ENCODE results near the gene SYT3.

Gene SYT3, protein sequence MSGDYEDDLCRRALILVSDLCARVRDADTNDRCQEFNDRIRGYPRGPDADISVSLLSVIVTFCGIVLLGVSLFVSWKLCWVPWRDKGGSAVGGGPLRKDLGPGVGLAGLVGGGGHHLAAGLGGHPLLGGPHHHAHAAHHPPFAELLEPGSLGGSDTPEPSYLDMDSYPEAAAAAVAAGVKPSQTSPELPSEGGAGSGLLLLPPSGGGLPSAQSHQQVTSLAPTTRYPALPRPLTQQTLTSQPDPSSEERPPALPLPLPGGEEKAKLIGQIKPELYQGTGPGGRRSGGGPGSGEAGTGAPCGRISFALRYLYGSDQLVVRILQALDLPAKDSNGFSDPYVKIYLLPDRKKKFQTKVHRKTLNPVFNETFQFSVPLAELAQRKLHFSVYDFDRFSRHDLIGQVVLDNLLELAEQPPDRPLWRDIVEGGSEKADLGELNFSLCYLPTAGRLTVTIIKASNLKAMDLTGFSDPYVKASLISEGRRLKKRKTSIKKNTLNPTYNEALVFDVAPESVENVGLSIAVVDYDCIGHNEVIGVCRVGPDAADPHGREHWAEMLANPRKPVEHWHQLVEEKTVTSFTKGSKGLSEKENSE

DNA sequence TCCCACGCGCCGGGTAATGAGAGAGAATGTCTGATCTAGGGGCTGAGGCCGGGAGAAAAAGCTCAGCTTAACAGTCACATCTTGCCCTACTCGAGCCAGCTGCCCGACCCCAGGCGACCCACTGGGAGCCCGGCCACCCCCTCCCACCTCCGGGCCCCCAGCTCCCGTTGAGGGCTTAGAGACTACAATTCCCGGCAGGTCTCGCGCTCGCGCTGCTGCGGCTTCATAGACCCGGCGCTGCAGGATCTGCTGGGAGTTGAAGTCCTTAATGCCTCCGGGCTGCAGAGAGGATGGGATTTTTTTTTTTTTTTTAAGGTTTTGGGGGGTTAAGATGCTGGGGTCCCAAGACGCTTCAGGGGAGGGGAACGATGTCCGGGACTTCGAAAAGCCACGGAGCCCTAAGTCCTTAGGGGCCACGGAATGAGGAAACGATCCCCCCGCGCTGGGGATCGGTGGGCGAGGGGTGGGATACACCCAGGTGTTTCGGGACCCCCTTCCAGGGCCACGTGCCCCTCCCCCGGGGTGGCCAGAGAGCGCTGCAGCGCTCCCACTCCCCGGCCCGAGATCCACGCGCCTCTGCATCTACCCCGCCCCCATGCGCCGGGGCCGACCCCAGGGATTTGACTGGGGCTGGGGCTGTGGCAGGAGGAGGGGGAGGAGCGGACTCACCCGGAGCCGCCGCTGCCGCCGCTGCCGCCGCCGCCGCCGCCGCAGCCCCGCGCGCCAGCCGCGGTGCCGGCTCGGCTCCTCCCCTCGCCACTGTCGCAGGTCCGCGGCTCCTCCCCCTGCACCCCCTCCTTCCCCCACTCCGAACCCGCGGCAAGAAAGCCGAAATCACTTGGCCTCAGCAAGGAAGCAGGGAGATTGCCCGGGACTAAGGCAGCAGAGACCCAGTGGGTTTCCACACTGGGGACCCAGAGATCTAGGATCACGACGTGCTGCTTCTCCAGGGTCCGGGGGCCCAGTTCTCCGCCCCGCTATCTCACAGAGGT, at the start of gene SYT3:
Gene SYT3 (minus strand): TSS at position 761 of the 992 bp plus-strand sequence. CDS start 2,470 bp downstream, outside the sequence.
- peak within 1 kb of the TSS; percentile 75 for H3K4me3 ChIP-seq (ENCODE audit: insufficient read length, low read depth)
- peak within 1 kb of the TSS; percentile 79 for H3K9ac ChIP-seq (ENCODE audit: insufficient read length, low read depth)

DNA sequence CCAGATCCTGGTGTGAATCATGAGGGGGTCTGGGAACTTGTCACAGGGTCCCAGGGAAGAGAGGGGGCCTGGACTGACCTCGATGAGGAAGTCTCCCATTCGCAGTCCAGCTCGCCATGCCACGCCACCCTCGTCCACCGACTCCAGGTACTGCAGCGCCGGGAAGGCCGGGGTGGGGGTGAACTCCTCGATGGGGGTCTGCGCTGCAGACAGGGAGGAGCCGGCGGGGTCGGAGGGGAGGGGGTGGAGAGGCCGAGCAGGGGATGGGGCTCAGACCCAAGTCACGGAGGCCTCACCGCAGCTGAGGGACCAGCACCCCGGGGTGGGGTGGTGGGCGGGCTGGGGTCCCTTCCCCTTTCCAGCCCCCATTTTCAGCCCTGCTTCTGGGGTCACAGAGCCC, 49.1 kb upstream of the SYT3 start:
- no peak overlapping the region for H3K4me3 ChIP-seq (ENCODE audit: insufficient read length, low read depth)
- TF ChIP-seq ZNF274 (IDR thresholded peaks at IDR 0.05; ENCODE audit: low read depth, low read length) (no peak), YY1 (IDR thresholded peaks at IDR 0.05; ENCODE audit: insufficient read depth, insufficient read length) (no peak), SUZ12 (IDR thresholded peaks at IDR 0.05; ENCODE audit: extremely low read depth, insufficient read depth, insufficient read length) (no peak)
- H3K36me3 ChIP-seq (ENCODE audit: insufficient read depth, insufficient read length, low read length) = no peaks in the 10 kb centered on the region
- H3K9me3 ChIP-seq (ENCODE audit: insufficient read depth, low read length) = no peaks in the 10 kb centered on the region
- H3K4me1 ChIP-seq (ENCODE audit: insufficient read depth, insufficient read length) = peaks cover under 1% of the 10 kb centered on the region
- H3K27me3 ChIP-seq (ENCODE audit: insufficient read depth, insufficient read length) = peaks cover 43% of the 10 kb centered on the region
- H3K9ac ChIP-seq (ENCODE audit: insufficient read length, low read depth) = no peak overlapping the region
- no peak for DNase-seq (ENCODE audit: low read depth, low spot score)

More for the DNA sequence above, at the start of gene SYT3:
- no peaks in the 10 kb centered on the region for H3K4me1 ChIP-seq (ENCODE audit: insufficient read depth, insufficient read length)
- no peaks in the 10 kb centered on the region for H3K36me3 ChIP-seq (ENCODE audit: insufficient read depth, insufficient read length, low read length)
- DNase-seq (ENCODE audit: low read depth, low spot score) = no peak
- peaks cover 6% of the 10 kb centered on the region; the same call in 1 of the 2 replicates for H3K9me3 ChIP-seq (ENCODE audit: insufficient read depth, low read length)
- peaks cover 17% of the 10 kb centered on the region for H3K27me3 ChIP-seq (ENCODE audit: insufficient read depth, insufficient read length)
- TF ChIP-seq YY1 (IDR thresholded peaks at IDR 0.05; ENCODE audit: insufficient read depth, insufficient read length) (no peak), SUZ12 (IDR thresholded peaks at IDR 0.05; ENCODE audit: extremely low read depth, insufficient read depth, insufficient read length) (no peak), ZNF274 (IDR thresholded peaks at IDR 0.05; ENCODE audit: low read depth, low read length) (no peak)

DNA sequence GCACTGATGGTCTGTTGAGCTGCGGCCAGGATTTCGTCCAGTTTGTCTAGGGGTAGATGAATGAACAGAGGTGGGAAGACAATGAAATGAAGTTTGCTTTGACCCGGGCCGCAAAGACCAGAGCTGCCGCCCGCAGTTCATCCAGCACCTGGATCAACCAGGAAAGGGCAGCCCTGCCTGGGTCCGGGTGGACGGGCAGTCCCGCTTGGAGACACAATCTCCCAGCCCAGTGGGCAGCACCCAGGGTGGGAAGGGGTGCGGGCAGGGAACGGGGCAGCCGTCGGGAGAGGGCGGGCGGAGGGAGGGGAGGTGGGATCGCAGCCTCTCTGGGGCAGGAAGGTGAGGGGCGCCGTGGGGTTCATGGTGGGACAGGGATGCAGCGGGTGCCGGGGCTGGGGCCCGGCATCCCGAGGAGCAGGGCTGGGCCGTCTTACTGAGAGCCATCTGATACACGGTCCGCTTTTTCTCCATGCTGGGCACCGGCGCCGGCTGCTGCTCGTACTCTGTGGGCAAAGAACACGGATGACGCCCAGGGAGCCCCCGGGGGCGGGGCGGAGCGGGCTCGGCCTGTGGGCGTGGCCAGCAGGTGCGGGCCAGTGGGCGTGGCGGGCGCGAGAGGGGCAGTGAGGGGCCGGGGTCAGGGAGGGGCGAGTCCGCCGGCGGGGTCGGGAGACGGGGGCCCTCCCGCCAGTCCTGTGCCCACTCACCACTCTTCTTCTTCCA, 46.8 kb upstream of the SYT3 start:
- Histone ChIP-seq H3K9ac (ENCODE audit: insufficient read length, low read depth) (no peak overlapping the region), H3K36me3 (ENCODE audit: insufficient read depth, insufficient read length, low read length) (no peaks in the 10 kb centered on the region), H3K9me3 (ENCODE audit: insufficient read depth, low read length) (no peaks in the 10 kb centered on the region), H3K4me1 (ENCODE audit: insufficient read depth, insufficient read length) (no peaks in the 10 kb centered on the region), H3K4me3 (ENCODE audit: insufficient read length, low read depth) (no peak overlapping the region), H3K27me3 (ENCODE audit: insufficient read depth, insufficient read length) (peaks cover 23% of the 10 kb centered on the region)
- TF ChIP-seq ZNF274 (IDR thresholded peaks at IDR 0.05; ENCODE audit: low read depth, low read length) = no peak
- no peak for TF ChIP-seq YY1 (IDR thresholded peaks at IDR 0.05; ENCODE audit: insufficient read depth, insufficient read length)
- no peak for TF ChIP-seq SUZ12 (IDR thresholded peaks at IDR 0.05; ENCODE audit: extremely low read depth, insufficient read depth, insufficient read length)
- DNase-seq (ENCODE audit: low read depth, low spot score) = no peak

DNA sequence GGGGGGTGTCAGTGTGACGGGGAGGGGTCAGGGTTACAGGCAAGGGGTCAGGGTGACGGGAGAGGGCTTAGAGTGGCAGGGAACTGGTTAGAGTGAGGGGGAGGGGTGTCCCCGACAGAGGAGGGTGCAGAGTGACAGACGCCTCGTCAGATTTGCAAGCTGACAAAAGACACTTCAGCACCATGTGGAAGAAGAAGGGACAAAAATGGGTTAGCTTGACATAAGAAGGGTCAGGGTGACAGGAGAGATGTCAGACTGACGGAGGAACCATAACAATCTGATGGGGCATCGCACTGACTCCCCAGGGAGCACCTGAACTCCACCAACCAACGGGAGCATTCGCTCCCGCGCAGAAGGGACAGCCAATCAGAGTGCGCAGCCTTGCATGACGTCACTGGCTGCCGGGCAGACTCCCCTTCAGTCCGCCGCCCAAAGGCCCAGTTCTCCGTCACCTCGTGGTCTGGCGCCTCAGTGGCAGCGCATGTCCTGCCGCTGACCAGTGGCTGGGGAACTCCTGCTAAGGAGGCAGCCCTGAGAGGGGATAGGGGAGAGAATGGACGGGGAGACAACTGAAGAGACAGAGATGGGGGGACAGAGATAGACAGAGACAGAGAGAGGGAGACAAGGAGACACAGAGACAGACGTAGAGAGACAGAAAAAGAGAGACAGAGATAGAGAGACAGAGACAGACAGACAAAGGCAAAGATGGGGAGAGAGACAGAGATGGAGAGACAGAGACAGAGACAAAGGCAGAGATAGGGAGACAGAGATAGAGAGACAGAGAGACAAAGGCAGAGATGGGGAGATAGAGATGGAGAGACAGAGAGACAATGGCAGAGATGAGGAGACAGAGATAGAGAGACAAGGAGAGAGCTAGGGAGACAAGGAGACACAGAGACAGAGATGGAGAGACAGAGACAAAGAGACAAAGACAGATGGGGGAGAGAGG, 39.8 kb upstream of the SYT3 start:
- Histone ChIP-seq H3K4me1 (ENCODE audit: insufficient read depth, insufficient read length) (peaks cover 6% of the 10 kb centered on the region), H3K9me3 (ENCODE audit: insufficient read depth, low read length) (no peaks in the 10 kb centered on the region), H3K27me3 (ENCODE audit: insufficient read depth, insufficient read length) (peaks cover 21% of the 10 kb centered on the region), H3K36me3 (ENCODE audit: insufficient read depth, insufficient read length, low read length) (no peaks in the 10 kb centered on the region), H3K9ac (ENCODE audit: insufficient read length, low read depth) (no peak overlapping the region), H3K4me3 (ENCODE audit: insufficient read length, low read depth) (no peak overlapping the region)
- TF ChIP-seq ZNF274 (IDR thresholded peaks at IDR 0.05; ENCODE audit: low read depth, low read length) = no peak
- TF ChIP-seq YY1 (IDR thresholded peaks at IDR 0.05; ENCODE audit: insufficient read depth, insufficient read length) = no peak
- TF ChIP-seq SUZ12 (IDR thresholded peaks at IDR 0.05; ENCODE audit: extremely low read depth, insufficient read depth, insufficient read length) = no peak
- DNase-seq (ENCODE audit: low read depth, low spot score) = no peak

DNA sequence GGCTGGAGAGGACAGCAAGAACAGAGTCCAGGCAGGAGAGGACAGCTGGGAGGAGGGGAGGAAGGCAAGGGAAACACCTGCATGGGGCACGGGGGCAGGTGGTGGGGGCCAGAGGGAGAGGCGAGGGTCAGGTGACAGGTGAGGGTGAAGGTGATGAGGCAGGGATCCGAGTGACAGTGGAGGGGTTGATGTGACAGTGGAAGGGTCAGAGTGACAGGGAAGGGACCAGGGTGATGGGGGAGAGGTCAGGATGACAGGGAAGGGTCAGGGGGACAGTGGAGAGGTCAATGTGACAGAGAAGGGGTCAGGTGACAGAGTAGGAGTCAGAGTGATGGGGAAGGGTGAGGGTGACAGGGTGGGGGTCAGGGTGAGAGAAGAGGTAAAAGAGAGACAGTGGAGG, 38.6 kb upstream of the SYT3 start:
- Histone ChIP-seq H3K27me3 (ENCODE audit: insufficient read depth, insufficient read length) (peaks cover 21% of the 10 kb centered on the region), H3K4me1 (ENCODE audit: insufficient read depth, insufficient read length) (peaks cover 8% of the 10 kb centered on the region), H3K9me3 (ENCODE audit: insufficient read depth, low read length) (no peaks in the 10 kb centered on the region), H3K4me3 (ENCODE audit: insufficient read length, low read depth) (no peak overlapping the region), H3K36me3 (ENCODE audit: insufficient read depth, insufficient read length, low read length) (no peaks in the 10 kb centered on the region), H3K9ac (ENCODE audit: insufficient read length, low read depth) (peak overlapping the region; percentile 42)
- DNase-seq (ENCODE audit: low read depth, low spot score) = no peak
- no peak for TF ChIP-seq ZNF274 (IDR thresholded peaks at IDR 0.05; ENCODE audit: low read depth, low read length)
- TF ChIP-seq SUZ12 (IDR thresholded peaks at IDR 0.05; ENCODE audit: extremely low read depth, insufficient read depth, insufficient read length) = no peak
- TF ChIP-seq YY1 (IDR thresholded peaks at IDR 0.05; ENCODE audit: insufficient read depth, insufficient read length) = no peak
